Measurements from ENCODE around the gene ERBB4. TPM values are rescaled to one million over a fixed set of nuclear protein-coding genes. Genes with fewer than 3 reads are reported as not detected.
A peak's percentile ranks its signal among the peaks of the same experiment; 100 is the strongest.

Gene ERBB4
- total and polyA plus RNA-seq, 2 of the 8 experiments (the other 6 are each of a cell fraction or from before 2014, with no cell fraction given) = 0.34 to 1.3 TPM

GRCh38 chr2:212242724-212243123, 295.9 kb downstream of the ERBB4 start:
- H4K91ac ChIP-seq (replicated peaks; ENCODE audit: insufficient read length, low read length) = no peak overlapping the region
- no peak overlapping the region for H2AK5ac ChIP-seq (ENCODE audit: low read depth, low read length)
- no peak overlapping the region for H3K18ac ChIP-seq (ENCODE audit: extremely low read depth, low read length)
- H3K56ac ChIP-seq (replicated peaks; ENCODE audit: insufficient read length, low read depth, low read length) = no peak overlapping the region
- no peaks in the 10 kb centered on the region for H3K9me3 ChIP-seq (ENCODE audit: insufficient read depth in 2 of 2, low read depth in 1 of 2, low read length in 1 of 2)
- H2AFZ ChIP-seq (ENCODE audit: low read length) = no peak overlapping the region; the same call in 1 of the 2 replicates
- no peak overlapping the region for H4K5ac ChIP-seq (ENCODE audit: insufficient read length, low read depth, low read length)
- H3K79me2 ChIP-seq (ENCODE audit: control insufficient read depth in 1 of 2, insufficient read depth in 2 of 2, low read length in 2 of 2) = no peaks in the 10 kb centered on the region
- WGBS, 2 experiments (ENCODE audit: extremely low coverage in 1 of 2, insufficient coverage in 1 of 2, insufficient read length in 1 of 2, insufficient replicate concordance in 2 of 2, low coverage in 1 of 2, low lambda C conversion rate in 2 of 2, missing lambda C conversion rate in 1 of 2) = 71% methylated on average over 1 of the region's 1 CpG; no CpG with 5 or more reads in 1 of the 2 experiments
- no peak overlapping the region for H2BK15ac ChIP-seq (ENCODE audit: low read length)
- FAIRE-seq (no peak), DNase-seq (ENCODE audit: low read depth in 1 of 2, low spot score in 2 of 2) (no peak)
- no peak overlapping the region for H2BK120ac ChIP-seq (replicated peaks; ENCODE audit: low read depth, low read length)
- H4K8ac ChIP-seq (ENCODE audit: extremely low read depth, insufficient read depth, low read length) = no peak overlapping the region
- no peak overlapping the region for H2BK5ac ChIP-seq (ENCODE audit: low read depth, low read length)
- ChIA-PET CTCF (ENCODE audit: partially characterized antibody) (interaction anchor here (0.6 to 1.2 kb wide), 3 partner anchors 10 to 96 kb away, joined by 3 to 4 read pairs (median 3); no protein-coding TSS in a partner anchor), POLR2A (ENCODE audit: partially characterized antibody) (no interaction called here)
- no peak for TF ChIP-seq GABPA (IDR thresholded peaks at IDR 0.05; ENCODE audit: borderline replicate concordance, insufficient read depth, low read length)
- TF ChIP-seq CBX5 (IDR thresholded peaks at IDR 0.05; ENCODE audit: low read depth, low read length) = no peak
- TF ChIP-seq JUND (IDR thresholded peaks at IDR 0.05; ENCODE audit: low read length) = no peak
- TF ChIP-seq RNF2 (IDR thresholded peaks at IDR 0.05; ENCODE audit: borderline replicate concordance, low read depth, low read length, missing control alignments, poor library complexity, severe bottlenecking) = no peak
- no peak for TF ChIP-seq NRF1 (IDR thresholded peaks at IDR 0.05; ENCODE audit: low read depth, low read length)
- no peak for TF ChIP-seq ASH2L (IDR thresholded peaks at IDR 0.05; ENCODE audit: low read length)
- TF ChIP-seq CEBPB (IDR thresholded peaks at IDR 0.05; ENCODE audit: low read depth, low read length) = no peak
- TF ChIP-seq RBBP5 (IDR thresholded peaks at IDR 0.05; ENCODE audit: borderline replicate concordance, low read depth, low read length) = no peak
- no peak overlapping the region for H3K4ac ChIP-seq (replicated peaks; ENCODE audit: insufficient read length, low read depth, low read length)
- no peaks in the 10 kb centered on the region for H4K20me1 ChIP-seq (replicated peaks in 1 of 2; ENCODE audit: control insufficient read depth in 1 of 2, insufficient read depth in 2 of 2, low read length in 2 of 2)
- no peak overlapping the region for H3K23ac ChIP-seq (ENCODE audit: insufficient read length)
- no peak overlapping the region for H3K4me3 ChIP-seq (ENCODE audit: extremely low read depth in 1 of 4, insufficient read depth in 2 of 4, low read depth in 3 of 4, low read length in 4 of 4)
- no peaks in the 10 kb centered on the region for H3K27me3 ChIP-seq (replicated peaks in 1 of 4; ENCODE audit: control insufficient read depth in 3 of 4, extremely low read depth in 1 of 4, insufficient read depth in 3 of 4, low read length in 3 of 4)
- H3K4me1 ChIP-seq (replicated peaks in 1 of 4; ENCODE audit: control insufficient read depth in 3 of 4, insufficient read depth in 4 of 4, low read length in 3 of 4) = no peaks in the 10 kb centered on the region; a peak in 2 of 7 replicates
- no peak overlapping the region for H2BK12ac ChIP-seq (ENCODE audit: low read depth, low read length)
- H3K27ac ChIP-seq (ENCODE audit: low read depth, low read length) = no peak overlapping the region
- no peaks in the 10 kb centered on the region for H3K36me3 ChIP-seq (ENCODE audit: control insufficient read depth in 2 of 4, insufficient read depth in 4 of 4, low read length in 3 of 4)
- H3K4me2 ChIP-seq (ENCODE audit: insufficient read depth in 1 of 2, low read depth in 2 of 2, low read length in 2 of 2) = no peak overlapping the region
- peak overlapping the region in 1 of 4 experiments; percentile 34; a peak in 1 of 7 replicates for H3K9ac ChIP-seq (replicated peaks in 1 of 4; ENCODE audit: extremely low read depth in 1 of 4, low read depth in 3 of 4, low read length in 3 of 4)
- H2BK20ac ChIP-seq (ENCODE audit: low read length) = no peak overlapping the region
- H3K79me1 ChIP-seq (ENCODE audit: low read depth, low read length) = no peaks in the 10 kb centered on the region
- H3K14ac ChIP-seq (ENCODE audit: insufficient read length) = no peak overlapping the region
- H3K23me2 ChIP-seq (ENCODE audit: low read depth, low read length) = no peaks in the 10 kb centered on the region
